OCI-LY7 (cell line): ENCODE data around the gene SLC16A9. TPM values are rescaled to one million over a fixed set of nuclear protein-coding genes. Genes with fewer than 3 reads are reported as not detected.

Source experiments
- BruUV-seq: library from RNA; stranded (reverse); fragments of 400-500 nt; replicated peaks from 2 replicates; lab custom pipeline; 2021; lab: Mats Ljungman, UMichigan
- CTCF ChIA-PET: fragments of 300-600 bp; sonication (Branson Sonifier 250); formaldehyde crosslinking; loops from one replicate; lab custom pipeline; 2022; ENCODE audit warnings: antibody characterized with exemption; ENCODE audit not compliant: unreplicated experiment; lab: Charles Lee
- POLR2A ChIA-PET: fragments of 300-600 bp; sonication (Branson Sonifier 250); formaldehyde crosslinking; loops from one replicate; lab custom pipeline; 2022; ENCODE audit warnings: antibody characterized with exemption; lab: Charles Lee
- DNase-seq: peaks from one replicate; pipeline ENCODE4 v3.0.0-alpha.2; 2015; ENCODE audit warnings: low spot score
- H2AFZ ChIP-seq: fragments of 200-600 bp; sonication (generic), shearing (Covaris generic); 2 replicates; pipeline ENCODE4 v1.6.1; 2014; ENCODE audit warnings: mild to moderate bottlenecking, antibody characterized with exemption, low read length, moderate library complexity
- H3K27ac ChIP-seq: fragments of 200-600 bp; sonication (generic); 2 replicates; pipeline ENCODE4 v1.5.1; 2014; ENCODE audit warnings: mixed run types, low read depth, mild to moderate bottlenecking, moderate library complexity, low read length, inconsistent platforms; ENCODE audit not compliant: poor library complexity, severe bottlenecking
- H3K36me3 ChIP-seq: fragments of 200-600 bp; sonication (generic); 2 replicates; pipeline ENCODE4 v1.6.1; 2014; ENCODE audit warnings: mild to moderate bottlenecking, antibody characterized with exemption, low read length, moderate library complexity, mixed read lengths; ENCODE audit not compliant: insufficient read depth
- H3K4me1 ChIP-seq: fragments of 200-600 bp; sonication (generic); 2 replicates; pipeline ENCODE4 v1.5.1; 2014; ENCODE audit warnings: mild to moderate bottlenecking, low read length; ENCODE audit not compliant: insufficient read depth, poor library complexity, severe bottlenecking
- H3K4me2 ChIP-seq: fragments of 200-600 bp; sonication (generic); 2 replicates; pipeline ENCODE4 v1.6.1; 2014; ENCODE audit warnings: mild to moderate bottlenecking, low read length
- H3K4me3 ChIP-seq: fragments of 200-600 bp; sonication (generic); 2 replicates; pipeline ENCODE4 v1.5.1; 2014; ENCODE audit warnings: mild to moderate bottlenecking, low read depth, low read length; ENCODE audit not compliant: poor library complexity, severe bottlenecking
- H3K79me2 ChIP-seq: fragments of 200-600 bp; sonication (generic); 2 replicates; pipeline ENCODE4 v1.6.1; 2016; ENCODE audit warnings: low read depth, mild to moderate bottlenecking, low read length, moderate library complexity, mixed read lengths; ENCODE audit not compliant: insufficient read depth
- H3K9me2 ChIP-seq: fragments of 200-600 bp; sonication (generic); 2 replicates; pipeline ENCODE4 v1.6.1; 2016; ENCODE audit warnings: mild to moderate bottlenecking, low read length, mixed read lengths; ENCODE audit not compliant: insufficient read depth
- H3K9me3 ChIP-seq: fragments of 200-600 bp; sonication (generic); 2 replicates; pipeline ENCODE4 v1.6.1; 2014; ENCODE audit warnings: mild to moderate bottlenecking, mixed run types, low read length, mixed read lengths
- H4K20me1 ChIP-seq: fragments of 200-600 bp; sonication (generic); 2 replicates; pipeline ENCODE4 v1.6.1; 2014; ENCODE audit warnings: mild to moderate bottlenecking, antibody characterized with exemption, low read length, moderate library complexity, mixed read lengths; ENCODE audit not compliant: insufficient read depth
- CTCF ChIP-seq: fragments of 200-600 bp; sonication (generic); conservative IDR thresholded peaks from 2 replicates; pipeline ENCODE4 v1.5.1; 2014; ENCODE audit warnings: mild to moderate bottlenecking, antibody characterized with exemption, low read length, moderate library complexity, mixed read lengths
- EZH2phosphoT487 ChIP-seq: fragments of 200-600 bp; sonication (generic); IDR thresholded peaks from 2 replicates; pipeline ENCODE4 v1.6.1; 2018; ENCODE audit warnings: low read depth, borderline replicate concordance, mild to moderate bottlenecking, mixed run types, antibody characterized with exemption, low read length, moderate library complexity, mixed read lengths
- intact Hi-C: fragments of 100-400 bp; cut with micrococcal nuclease; formaldehyde crosslinking; loops from one replicate; pipeline ENCODE4 v1.10.0; 2022; ENCODE audit not compliant: unreplicated experiment
- total RNA-seq, 2 experiments: library from RNA; depleted of rRNA in 1 of 2; stranded (reverse); fragments of >200 nt in 1 of 2; shearing (Covaris generic) in 1 of 2; gene quantifications; 2 replicates each; pipeline ENCODE4 v1.2.3, GENCODE V29; 2014 to 2022

SLC16A9 gene
- total RNA-seq, 2 experiments from 2014 or later = not detected

GRCh38 chr10:59655309-59655708, 54.3 kb downstream of the SLC16A9 start:
- Histone ChIP-seq H4K20me1 (no peaks in the 10 kb centered on the region), H3K27ac (no peak overlapping the region), H3K4me3 (no peak overlapping the region), H2AFZ (no peak overlapping the region), H3K36me3 (no peaks in the 10 kb centered on the region), H3K4me1 (peaks cover 4% of the 10 kb centered on the region), H3K79me2 (no peaks in the 10 kb centered on the region), H3K9me2 (peaks cover 5% of the 10 kb centered on the region; the same call in 1 of the 2 replicates), H3K9me3 (no peaks in the 10 kb centered on the region), H3K4me2 (no peak overlapping the region)
- no peak for DNase-seq
- CTCF ChIA-PET = no interaction called here
- no TSS peak for BruUV-seq
- TF ChIP-seq CTCF = no peak
- no peak for TF ChIP-seq EZH2phosphoT487
- POLR2A ChIA-PET = no interaction called here
- intact Hi-C loops = no loop called here

DNA sequence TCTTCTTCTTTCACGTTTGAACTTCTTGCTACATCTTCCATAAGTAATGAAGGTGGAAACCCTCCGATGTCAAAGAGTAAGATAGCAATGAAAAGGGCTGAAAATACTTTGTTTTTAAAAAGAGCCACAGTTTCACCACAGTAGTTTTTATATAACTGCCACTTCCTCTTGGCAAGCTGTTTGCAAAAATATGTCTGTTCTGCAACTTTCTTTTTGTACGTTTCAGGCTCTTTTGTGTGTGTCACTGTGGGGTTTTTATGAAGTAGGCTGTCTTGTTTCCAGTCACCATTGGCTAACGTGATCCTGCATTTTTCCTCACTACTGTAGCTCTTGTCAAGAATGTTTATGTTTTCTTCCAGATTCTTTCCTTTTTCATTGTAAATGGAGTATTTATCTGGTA, 55.6 kb downstream of the SLC16A9 start:
- H2AFZ ChIP-seq = peak overlapping the region; percentile 61; the same call in 1 of the 2 replicates

More for the DNA sequence above, 55.6 kb downstream of the SLC16A9 start:
- CTCF ChIA-PET = no interaction called here
- BruUV-seq = no TSS peak
- POLR2A ChIA-PET = interaction anchor here (0.8 to 1.6 kb wide), 4 partner anchors 11 to 69 kb away, joined by 3 to 5 read pairs (median 4); no protein-coding TSS in a partner anchor
- no peaks in the 10 kb centered on the region for H3K9me3 ChIP-seq
- intact Hi-C loops = no loop called here
- TF ChIP-seq CTCF = no peak
- no peak for TF ChIP-seq EZH2phosphoT487
- no peaks in the 10 kb centered on the region for H3K79me2 ChIP-seq
- no peak overlapping the region for H3K4me3 ChIP-seq
- no peak overlapping the region for H3K27ac ChIP-seq
- peak; percentile 2 for DNase-seq
- no peak overlapping the region for H3K4me2 ChIP-seq
- peaks cover 4% of the 10 kb centered on the region for H3K4me1 ChIP-seq
- H3K36me3 ChIP-seq = no peaks in the 10 kb centered on the region
- H3K9me2 ChIP-seq = peaks cover 5% of the 10 kb centered on the region; the same call in 1 of the 2 replicates
- no peaks in the 10 kb centered on the region for H4K20me1 ChIP-seq
